DMS153 treated with DMSO at 0.1 percent for 48 hours (cell line): Measurements from ENCODE around the gene NAT14.
A peak's percentile ranks its signal among the peaks of the same experiment; 100 is the strongest.
"Not testable (repeated sequence)": the region's sequence is repeated elsewhere in the genome, so short reads cannot be mapped to it uniquely, and the experiment has no call there.

Source experiments
- DNase-seq: peaks from one replicate; lab custom pipeline; 2025; ENCODE audit not compliant: unreplicated experiment; lab: John Stamatoyannopoulos, UW

NAT14 gene

GRCh38 chr19:55484593-55485438 is at the start of gene NAT14:
Gene NAT14, plus strand, starts transcription at chr19:55485188. Its CDS starts 521 bp downstream, at chr19:55485709.
- DNase-seq = peak; percentile 38

GRCh38 chr19:55436847-55437246 is 48.1 kb upstream of the NAT14 start:
- DNase-seq = no peak

- no peak for DNase-seq
These were observed 47.6 kb upstream of the NAT14 start for GRCh38 chr19:55437410-55437809.

- DNase-seq = no peak
These were observed 45.9 kb upstream of the NAT14 start for GRCh38 chr19:55439052-55439451.

- peak; percentile 16 for DNase-seq
These were observed 44.4 kb upstream of the NAT14 start for GRCh38 chr19:55440411-55441105.

GRCh38 chr19:55441319-55441691 is 43.7 kb upstream of the NAT14 start:
- no peak for DNase-seq

- peak; percentile 34 for DNase-seq
These were observed 43.2 kb upstream of the NAT14 start for GRCh38 chr19:55441692-55442321.

- DNase-seq = peak; percentile 23
These were observed 42.5 kb upstream of the NAT14 start for GRCh38 chr19:55442372-55442961.

GRCh38 chr19:55443045-55443823 is 41.8 kb upstream of the NAT14 start, which contains the start of gene SHISA7:
Gene SHISA7, minus strand, starts transcription at chr19:55443300. Its CDS starts 437 bp downstream, at chr19:55442863.
- no peak for DNase-seq

GRCh38 chr19:55443824-55444480 is 41.0 kb upstream of the NAT14 start:
- DNase-seq = no peak

GRCh38 chr19:55444646-55445045 is 40.3 kb upstream of the NAT14 start:
- no peak for DNase-seq

GRCh38 chr19:55446060-55446459 is 38.9 kb upstream of the NAT14 start:
- no peak for DNase-seq

- DNase-seq = no peak
These were observed 37.4 kb upstream of the NAT14 start for GRCh38 chr19:55447421-55448174.

GRCh38 chr19:55448175-55448490 is 36.9 kb upstream of the NAT14 start:
- DNase-seq = not testable (repeated sequence)

- no peak for DNase-seq
These were observed 35.5 kb upstream of the NAT14 start for GRCh38 chr19:55449469-55449868.

GRCh38 chr19:55451163-55451964 is 33.6 kb upstream of the NAT14 start:
- DNase-seq = no peak

GRCh38 chr19:55451965-55452748 is 32.8 kb upstream of the NAT14 start:
- no peak for DNase-seq
